NCI-H510A (cell line): ENCODE data around the gene PHACTR3.
"Not testable (repeated sequence)": the region's sequence is repeated elsewhere in the genome, so short reads cannot be mapped to it uniquely, and the experiment has no call there.

ENCODE experiments used
- DNase-seq: peaks from one replicate; lab custom pipeline; 2025; lab: John Stamatoyannopoulos, UW

The PHACTR3 gene

DNA sequence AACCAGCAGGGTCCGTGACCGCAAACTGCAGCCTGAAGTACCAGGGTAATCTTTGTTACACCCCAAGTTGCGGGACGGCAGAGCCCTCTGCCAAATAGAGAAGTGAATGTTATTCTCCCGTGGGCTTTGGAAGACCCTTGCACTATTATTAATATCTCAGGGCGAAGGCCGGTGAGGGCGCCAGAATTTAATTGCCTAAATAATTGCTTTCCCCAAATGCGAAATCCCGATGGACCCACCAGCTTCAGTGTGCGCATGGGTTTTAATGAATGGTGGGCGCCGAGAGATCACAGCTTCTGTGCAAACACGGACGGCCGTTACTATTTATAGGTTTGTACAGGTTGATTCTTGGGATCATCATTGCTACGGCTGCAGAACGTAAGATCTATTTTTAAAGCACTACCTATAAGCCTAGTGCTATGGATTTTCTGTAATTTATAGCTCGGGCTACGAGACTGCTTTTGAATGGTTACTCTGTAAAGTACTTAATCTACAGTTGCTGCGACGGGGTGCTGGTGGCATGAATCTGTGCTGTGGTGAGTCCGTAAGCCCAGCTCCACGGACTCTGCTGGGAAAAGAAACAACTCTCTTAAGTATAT, 15.2 kb upstream of the PHACTR3 start:
- no peak for DNase-seq

DNA sequence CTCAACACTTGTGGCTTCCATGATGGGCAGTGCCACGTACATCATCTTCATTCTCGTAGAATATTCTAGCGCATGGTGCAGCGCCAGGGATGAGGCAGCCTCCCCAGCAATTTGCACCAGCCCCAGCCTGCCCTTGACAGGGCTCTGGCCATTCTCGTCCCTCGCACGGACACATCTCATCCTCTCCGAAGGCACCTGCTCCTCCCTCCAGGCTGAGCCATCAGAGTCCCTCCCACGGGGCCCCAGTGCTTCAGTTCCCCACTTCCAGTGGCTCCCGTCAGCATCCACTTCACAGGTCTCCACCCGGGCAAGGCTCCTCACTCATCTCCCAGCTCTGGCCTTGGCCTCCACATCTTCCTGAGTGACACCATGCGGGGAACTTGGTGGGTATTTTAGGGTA, 13.3 kb upstream of the PHACTR3 start:
- no peak for DNase-seq

DNA sequence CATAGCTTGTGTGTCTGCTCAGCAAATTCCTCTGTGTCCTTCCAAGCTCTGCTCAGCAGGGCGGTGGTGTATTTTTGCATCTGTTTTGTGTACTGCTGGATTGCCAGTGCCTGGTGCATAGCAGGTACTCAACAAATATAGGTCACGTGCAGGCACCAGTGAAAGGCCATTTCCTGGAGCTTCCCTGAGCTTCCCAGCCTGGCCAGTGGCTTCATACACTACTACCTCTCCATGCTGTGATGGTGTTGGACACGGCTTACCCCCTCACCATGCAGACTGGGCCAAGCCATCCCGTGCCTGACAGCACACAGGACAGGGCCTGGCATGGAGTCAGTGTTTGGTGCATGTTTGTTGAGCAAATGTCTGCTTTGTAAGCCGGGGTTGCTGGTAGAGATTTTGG, 7.7 kb upstream of the PHACTR3 start:
- no peak for DNase-seq

DNA sequence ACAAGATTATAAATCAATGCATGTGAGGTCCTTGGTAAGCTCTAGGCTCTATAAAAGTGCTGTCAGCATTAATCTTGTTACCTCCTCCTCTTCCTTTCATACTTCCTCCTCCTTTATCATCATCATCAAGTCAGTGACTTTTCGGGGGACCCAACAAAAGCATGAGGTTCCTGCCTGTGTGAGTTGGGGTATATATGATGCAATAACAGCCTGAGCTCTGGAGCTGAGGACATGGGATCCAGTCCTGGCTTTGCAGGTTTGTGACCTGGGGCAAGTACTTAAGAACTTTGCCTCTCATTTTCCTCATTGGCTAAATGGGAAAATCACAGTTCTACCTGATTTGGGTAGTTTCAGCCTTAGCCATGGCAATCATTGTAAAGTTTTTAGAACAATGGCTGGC, 7.1 kb upstream of the PHACTR3 start:
- DNase-seq: no peak

DNA sequence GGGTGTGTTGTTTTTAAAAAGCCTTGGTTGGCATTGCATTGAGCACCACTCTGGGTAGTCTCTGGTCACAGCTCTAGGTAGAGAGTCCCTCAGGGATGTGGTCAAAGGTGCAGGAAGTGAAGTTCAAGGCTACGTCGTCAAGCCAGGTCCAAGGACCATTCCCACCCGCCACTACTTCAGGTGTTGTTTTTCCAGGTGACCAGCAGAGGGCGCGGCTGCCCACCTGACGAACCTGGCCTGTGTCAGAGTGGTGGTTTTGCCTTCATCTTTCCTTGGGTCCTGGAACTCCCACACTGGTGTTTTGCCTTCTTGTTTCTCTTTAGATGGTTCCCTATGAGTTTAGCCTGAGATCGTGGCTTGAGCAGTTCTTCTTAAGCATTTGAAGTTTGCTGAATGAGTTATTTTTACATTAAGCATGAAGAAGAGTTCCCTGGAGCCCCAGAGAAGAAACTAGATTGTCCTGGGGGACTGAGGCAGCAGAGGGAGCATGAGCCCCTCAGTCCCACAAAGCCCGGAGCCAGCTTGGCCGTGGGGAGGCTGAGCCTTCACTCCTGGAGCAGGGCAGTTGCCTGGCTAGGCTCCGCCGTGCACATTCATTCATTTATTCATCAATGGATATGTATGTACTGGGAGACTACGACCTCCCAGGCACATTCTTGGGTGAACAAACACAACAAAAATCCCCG, 5.6 kb upstream of the PHACTR3 start:
- no peak for DNase-seq

DNA sequence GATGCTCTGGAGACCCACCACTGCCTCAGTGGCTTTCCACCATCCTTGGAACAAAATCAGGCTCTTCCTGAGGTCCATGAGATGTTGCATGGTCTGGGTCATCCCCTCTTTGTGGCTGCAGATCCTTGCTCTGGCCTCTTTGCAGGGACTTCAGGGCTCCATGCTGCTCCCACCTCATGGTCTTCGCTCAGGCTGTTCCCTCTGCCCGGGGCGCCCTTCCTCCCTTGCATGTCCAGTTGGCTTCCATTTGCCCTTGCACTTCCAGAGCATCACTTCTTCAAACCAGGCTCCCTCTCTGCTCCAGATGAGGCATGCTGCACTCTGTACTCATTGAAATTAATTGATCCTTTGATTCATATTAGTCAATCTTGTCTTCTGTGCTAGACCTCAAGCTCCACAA, 4.4 kb upstream of the PHACTR3 start:
- DNase-seq: no peak

DNA sequence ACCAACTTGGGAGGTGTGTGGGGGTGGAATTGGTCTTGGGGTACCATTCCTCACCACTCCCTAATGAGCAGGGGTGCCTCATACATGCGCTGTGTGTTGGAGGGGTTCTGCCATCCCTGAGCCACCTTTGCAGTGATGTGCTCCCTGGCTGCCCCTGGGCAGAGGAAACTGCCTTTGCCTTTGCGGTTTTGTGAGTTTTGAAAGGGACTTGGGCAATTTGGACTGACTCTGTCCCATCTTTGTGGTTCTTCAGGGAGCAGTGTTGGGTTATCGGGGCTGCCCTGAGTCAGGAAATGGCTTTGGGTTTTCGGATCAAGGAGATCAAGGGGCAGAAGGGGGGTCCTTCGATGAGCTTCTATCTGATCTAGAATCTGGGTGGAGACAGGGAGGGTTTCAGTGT, 3.9 kb upstream of the PHACTR3 start:
- DNase-seq: no peak

DNA sequence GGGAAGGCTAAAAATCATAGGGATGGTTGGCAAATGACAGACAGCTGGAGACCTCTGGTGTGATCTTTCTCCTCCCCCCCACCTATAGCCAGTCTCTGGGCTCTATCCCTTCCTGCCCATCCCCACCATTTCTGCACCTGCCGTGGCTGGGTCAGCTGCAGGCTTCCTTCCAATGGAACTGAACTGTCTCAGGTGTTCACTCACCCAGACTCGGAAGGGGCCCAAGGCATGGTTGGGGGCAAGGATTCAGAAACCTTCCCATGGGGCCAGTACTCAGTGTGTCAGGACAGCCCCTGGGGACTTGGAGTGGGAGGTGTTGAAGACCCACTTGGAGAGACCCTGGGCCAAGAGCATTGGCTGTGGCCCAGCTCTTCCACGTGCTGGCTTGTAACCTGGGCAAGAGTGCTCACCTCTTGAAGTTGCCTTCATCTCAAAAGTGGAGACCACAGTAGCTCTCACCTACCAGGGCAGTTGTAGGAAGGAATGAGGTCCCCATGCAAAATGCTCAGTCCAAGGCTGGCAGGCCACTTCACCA, 1.7 kb upstream of the PHACTR3 start:
- DNase-seq: no peak

DNA sequence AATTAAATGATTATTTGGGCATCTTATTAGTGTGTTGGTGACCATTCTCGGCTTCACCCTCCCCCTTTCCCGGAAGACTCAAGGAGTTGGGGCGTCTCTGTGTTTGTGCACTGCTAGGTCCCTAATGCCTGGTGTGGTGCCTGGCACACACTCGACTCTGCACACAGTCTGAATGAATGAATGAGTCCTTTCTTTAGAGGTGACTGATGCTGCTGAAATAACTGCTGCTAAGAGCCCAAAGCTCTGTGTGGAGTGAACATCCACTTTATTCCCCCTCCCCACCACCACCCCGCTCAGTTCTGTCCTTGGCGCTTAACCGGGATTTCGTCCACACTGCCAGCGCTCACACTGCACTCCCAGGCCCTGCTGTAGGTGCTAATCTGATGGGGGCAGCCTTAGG, 1.2 kb upstream of the PHACTR3 start:
- no peak for DNase-seq

DNA sequence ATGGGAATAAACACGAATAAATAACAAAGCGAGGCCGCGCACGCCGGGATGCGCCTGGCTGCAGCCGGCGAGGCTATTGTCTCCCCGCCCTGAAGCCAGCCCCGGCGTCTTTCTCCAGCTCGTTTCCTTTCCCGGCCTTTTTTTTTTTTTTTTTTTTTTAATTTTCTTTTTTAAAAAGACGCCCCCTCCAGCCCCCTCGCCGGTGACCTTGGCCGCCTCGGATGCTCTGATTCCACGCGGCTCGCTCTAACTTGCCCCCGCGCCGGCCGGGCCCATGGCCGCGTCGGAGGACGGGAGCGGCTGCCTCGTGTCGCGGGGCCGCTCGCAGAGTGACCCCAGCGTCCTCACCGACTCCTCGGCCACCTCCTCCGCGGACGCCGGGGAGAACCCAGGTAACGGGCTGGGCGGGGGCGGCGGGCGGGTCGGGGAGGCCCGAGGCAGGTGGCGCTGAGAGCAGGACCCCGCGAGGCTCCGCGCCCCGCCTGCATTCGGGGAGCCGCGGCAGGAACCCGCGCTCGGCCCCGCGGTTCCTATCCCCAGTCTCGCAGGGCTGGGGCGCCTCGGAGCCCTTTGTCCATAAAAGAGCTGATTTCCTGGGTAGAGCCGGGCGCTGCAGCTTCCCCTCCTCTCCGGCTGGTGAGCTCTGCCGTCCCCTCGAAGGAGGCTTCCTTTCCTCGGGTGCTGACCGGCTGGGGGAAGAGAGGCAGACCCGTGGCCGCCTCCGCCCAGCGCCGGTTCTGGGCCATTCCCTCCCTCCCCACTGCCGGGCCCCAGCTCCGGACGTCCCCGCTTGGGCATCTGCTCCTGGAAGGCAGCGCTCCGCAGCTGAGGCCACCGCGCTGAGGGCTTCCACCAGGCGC, 631 bp downstream of the PHACTR3 start:
- no peak for DNase-seq

DNA sequence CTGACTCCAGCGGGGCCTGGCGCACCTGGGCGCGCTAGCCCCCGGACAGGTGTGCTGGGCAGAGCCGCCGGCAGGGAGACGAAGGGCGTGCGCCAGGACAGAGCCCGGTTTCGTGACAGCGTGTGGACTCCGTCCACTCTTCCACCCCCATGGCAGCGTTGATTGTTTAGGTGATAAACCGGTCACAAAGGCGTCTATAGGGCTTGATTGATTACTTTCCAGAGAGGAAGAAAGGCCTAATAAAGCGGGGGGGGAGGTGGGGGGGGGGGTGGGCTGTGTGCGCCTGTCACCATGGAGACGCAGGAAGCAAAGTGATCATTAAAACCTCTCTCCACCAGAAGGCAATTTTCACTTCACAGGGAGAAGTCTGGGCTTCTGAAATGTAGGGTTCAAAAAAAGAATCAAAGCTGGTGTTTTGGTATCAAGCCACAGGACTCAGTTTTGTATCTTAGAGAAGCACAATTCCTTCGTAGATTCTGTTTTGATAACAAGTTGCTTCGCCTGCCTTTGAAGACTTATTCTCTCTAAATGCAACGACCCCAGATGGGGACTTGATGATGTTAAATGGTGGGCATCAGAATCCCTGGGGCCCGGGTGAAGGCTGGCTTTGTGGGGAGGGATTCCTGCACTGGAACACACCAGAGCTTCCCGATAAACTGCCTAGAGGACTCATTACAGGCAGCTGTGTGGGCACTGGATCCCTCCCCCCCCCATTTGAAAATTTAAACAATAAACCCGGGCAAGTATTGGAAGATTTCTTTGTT, 1.4 kb downstream of the PHACTR3 start:
- DNase-seq: no peak

DNA sequence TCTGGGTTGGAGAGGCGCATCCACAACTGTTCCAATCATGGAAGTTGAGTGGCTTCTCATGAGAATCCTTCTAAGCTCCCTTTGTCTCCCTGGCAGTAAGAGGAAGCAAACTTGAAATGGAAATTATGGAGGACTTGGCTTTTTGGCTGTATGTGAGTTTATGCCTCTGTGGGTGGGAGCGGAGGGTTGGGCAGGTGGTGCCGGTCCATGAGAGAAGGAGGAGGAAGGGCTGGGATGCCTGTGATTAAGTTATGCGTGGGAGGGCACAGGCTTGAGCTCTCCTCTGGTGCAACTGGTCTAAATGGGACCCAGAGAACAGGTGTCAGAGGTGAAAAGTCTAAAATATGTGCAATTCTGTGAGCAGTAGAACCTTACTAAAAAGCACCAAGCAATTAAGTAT, 2.2 kb downstream of the PHACTR3 start:
- no peak for DNase-seq

DNA sequence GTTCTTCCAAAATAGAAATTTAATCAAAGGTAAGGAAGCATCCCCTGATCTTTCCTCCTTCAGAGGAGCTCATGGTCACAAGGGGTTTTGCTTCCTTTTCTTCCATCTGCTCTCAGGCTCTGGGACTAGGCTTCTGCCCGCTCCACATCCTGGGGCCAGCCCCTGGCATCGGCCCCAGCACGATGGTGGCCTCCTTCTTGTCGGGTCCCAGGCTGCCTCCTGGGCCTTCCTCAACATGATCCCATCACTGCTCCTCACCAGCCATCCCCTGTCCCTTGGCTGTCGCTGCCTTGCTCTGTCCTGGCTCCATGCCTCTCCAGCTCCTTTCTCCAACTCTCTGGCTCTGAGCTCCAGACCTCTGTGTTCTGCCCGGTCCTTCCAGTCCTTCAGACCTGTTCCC, 4.1 kb downstream of the PHACTR3 start:
- DNase-seq: no peak

DNA sequence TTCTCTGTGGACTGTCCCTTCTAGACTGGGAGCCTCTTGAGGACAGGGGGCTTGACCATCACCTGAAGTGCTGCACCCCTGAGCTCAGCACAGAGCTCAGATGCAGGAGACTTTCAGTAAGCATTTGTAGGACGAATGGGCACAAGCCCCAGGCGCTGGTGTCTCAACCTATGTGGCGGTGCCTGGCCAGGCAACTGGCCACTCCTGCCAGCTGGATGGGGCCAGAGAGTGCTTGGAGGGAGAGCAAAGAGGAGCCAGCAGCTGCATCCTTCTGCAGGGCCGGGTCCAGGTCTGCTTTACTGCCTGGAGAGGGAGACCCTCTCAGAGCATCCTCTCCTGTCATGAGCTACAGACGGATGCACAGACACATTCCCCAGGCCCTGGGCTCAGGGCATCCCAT, 4.5 kb downstream of the PHACTR3 start:
- DNase-seq: no peak

DNA sequence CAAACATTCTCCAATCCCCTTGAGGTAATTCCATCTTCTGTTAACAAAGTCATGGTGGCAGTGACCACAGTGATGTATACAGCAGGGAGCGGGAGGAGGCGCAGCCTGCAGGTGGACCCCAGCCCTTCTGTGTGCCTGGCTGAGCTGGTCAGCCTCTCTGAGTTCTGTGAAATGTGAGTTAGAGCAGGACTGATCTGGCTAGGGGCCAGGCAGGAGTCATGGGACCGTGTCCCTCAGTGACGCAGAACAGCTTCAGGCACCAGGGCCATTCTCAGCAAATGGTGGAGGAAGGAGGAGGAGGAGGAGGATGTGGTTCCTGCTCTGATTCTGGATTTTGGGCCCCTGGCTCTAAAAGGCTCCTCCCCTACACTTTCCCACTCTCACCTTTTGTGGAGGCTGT, 6.9 kb downstream of the PHACTR3 start:
- DNase-seq: no peak

DNA sequence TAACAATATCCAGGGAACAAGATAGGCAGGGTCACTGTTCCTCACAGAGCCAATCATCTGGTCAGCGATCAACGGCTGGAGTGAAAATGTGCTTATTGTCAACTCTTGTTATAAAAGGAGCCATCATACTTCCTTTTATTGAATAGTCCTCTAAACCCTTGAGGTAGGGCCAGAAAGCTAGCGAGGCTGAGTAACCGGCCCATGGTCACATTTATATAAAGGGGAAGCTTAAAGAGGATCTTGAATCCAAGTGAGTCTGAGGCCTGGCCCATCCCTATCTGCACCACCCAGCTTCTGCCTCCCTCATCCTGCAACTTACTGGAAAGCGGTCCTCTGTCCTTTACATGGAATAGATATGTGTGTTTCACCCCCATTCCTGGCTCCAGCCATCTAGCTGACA, 9.5 kb downstream of the PHACTR3 start:
- DNase-seq: no peak

DNA sequence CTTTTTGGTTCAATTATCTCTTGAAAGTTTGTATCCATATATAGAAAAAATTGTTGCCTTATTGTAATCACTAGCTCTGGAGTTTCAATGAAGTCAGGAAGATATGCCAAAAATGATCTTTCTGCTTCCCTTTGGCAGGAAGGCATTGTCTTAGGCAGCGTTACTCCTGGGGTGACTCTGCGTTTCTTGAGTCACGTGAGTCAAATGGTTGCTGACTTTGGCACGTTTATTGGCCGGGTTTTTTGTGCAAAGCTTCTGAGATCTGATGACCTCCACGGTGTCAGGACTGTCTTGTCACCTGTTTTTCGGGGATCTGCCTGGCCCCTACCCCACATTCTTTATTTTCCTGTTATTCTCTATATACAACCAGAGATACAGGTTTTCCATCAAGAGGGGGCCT, 10.4 kb downstream of the PHACTR3 start:
- no peak for DNase-seq

DNA sequence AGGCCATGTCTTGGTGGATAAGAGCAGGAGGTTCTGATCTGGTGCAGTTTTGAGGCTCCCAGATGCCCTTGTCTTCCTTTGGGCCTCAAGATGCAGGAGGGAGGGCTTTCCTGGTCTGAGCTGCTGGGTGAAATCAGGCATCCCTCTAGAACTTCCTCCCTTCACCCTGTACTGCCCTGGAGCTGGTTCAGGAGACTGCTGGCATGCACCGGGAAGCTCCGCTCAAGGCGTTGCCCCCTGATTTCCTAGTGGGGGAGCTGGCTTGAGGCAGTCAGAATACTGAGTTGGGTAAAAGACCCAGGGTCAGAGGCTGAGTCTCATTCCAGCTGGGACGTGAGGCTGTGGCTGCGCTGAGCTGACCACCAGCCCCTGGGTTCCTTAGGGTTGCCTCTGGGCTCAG, 12.0 kb downstream of the PHACTR3 start:
- DNase-seq: no peak

DNA sequence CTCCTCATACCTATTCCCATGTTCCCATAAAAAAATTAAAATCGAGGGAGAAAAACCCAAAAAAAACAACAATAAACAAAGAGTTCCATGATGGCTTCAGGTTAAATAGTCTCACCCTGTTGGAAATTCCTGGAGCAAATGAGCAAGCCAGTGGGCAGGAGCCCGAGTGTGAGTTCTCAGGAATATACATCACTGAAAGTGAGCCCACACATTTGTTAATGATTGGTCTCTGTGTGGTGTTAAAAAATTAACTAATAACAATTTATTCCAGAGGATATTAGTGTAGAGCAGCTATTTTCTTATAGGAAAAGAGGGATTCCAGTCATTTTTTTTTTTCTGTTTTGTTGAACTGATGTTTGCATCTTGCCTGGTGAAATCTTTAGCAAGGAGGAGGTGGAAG, 12.9 kb downstream of the PHACTR3 start:
- no peak for DNase-seq

DNA sequence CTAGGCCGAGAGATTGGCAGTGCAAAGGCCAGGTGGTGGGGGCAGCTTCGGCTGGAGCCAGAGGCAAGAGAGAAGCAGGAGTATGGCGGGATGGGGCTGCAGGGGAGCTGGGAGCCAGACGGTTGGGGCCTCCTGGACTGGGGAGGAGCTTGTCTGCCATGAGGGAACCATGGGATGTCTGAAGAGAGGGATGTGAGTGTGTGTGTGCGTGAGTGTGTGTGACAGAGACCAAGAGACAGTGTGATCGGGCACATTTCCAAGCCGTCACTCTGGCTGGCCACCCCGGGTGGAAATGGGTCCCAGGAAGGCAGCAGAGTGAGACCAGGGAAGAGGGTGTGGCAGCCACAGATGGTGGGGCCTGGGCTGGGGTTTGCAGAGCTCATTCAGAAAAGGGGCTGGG, 13.8 kb downstream of the PHACTR3 start:
- no peak for DNase-seq

DNA sequence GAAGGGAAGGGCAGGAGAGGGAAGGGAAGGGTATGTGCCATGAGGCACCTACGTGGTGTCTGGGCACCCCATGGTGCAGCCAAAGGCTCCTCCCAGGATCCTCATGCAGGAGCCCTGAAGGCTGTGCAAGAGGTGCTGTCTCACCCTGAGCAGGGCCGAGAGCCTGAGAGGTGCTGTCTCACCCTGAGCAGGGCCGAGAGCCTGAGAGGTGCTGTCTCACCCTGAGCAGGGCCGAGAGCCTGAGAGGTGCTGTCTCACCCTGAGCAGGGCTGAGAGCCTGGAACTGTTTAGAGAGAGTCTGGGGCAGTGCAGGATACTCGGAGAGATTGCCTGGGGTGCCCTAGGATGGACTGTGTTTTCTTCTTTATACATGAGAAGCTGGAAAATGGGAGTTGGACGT, 14.2 kb downstream of the PHACTR3 start:
- not testable (repeated sequence) for DNase-seq

DNA sequence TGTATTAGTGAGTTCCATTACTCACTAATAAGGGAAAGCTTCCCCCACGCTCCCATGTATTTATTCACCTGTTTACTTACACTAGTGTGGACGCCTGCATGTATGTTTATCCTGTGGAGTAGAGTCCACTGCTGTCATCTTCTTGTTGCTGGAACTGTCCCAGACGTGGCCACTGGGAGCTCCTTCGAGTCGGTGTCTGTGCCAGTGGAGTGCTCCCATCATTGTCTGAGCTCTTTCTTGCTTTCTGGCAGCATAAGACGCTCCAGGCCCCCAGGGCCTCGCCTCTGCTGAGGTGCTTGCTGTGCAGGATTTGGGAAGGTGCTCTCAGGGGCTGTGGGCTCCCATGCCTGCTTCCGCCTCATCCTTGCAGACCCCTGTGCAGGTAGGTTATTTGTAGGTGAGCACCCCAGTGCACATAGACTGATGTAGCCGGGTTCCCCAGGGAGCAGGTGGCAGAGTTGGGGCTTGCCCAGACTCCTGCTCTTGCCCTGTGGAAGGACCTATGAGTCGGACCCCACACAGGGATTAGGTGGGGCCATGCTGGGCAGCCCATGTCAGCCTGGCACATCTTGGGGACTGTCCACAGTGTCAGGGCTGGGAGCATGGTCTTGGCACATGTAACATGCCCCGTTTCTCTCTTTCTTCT, 16.6 kb downstream of the PHACTR3 start:
- DNase-seq: no peak
